HL-60 (cell line): ENCODE measurements around the gene SOX30.

Experiments
- DNase-seq, 2 experiments: peaks; one replicate each; pipeline ENCODE4 v3.0.0-alpha.2; 2010 to 2020; ENCODE audit warnings: low read depth in 1 of 2, low spot score in 1 of 2
- H3K27ac ChIP-seq: fragments of 250-450 bp; sonication (Bioruptor Pico); replicated peaks from 2 replicates; pipeline ENCODE4 v1.5.1; 2020; ENCODE audit warnings: mild to moderate bottlenecking, moderate library complexity
- H3K27me3 ChIP-seq: fragments of 250-450 bp; sonication (Bioruptor Pico); 2 replicates; pipeline ENCODE4 v1.5.1; 2021; ENCODE audit warnings: mild to moderate bottlenecking, moderate library complexity; ENCODE audit not compliant: insufficient read depth, poor library complexity, severe bottlenecking
- H3K4me3 ChIP-seq: replicated peaks from 2 replicates; pipeline ENCODE4 v1.5.1; 2011; ENCODE audit warnings: mild to moderate bottlenecking, control low read depth, low read length; ENCODE audit not compliant: insufficient read depth
- CTCF ChIP-seq: IDR thresholded peaks from one replicate; pipeline ENCODE4 v1.5.1; 2011; ENCODE audit warnings: low read length, control low read depth, inconsistent platforms; ENCODE audit not compliant: insufficient read depth
- GABPA ChIP-seq: IDR thresholded peaks from 2 replicates; pipeline ENCODE4 v1.6.1; 2012; ENCODE audit warnings: low read depth
- POLR2AphosphoS5 ChIP-seq: IDR thresholded peaks from 2 replicates; pipeline ENCODE4 v1.6.1; 2012; ENCODE audit warnings: low read depth
- REST ChIP-seq: IDR thresholded peaks from 2 replicates; pipeline ENCODE4 v1.6.1; 2012; ENCODE audit warnings: low read depth; ENCODE audit not compliant: insufficient replicate concordance
- SPI1 ChIP-seq: IDR thresholded peaks from 2 replicates; pipeline ENCODE4 v1.6.1; 2012; ENCODE audit warnings: low read depth, mild to moderate bottlenecking, borderline replicate concordance

SOX30 gene

GRCh38 chr5:157582731-157583620 is 69.3 kb downstream of the SOX30 start:
- Histone ChIP-seq H3K27me3 (peaks cover 5% of the 10 kb centered on the region), H3K27ac (no peak overlapping the region), H3K4me3 (no peak overlapping the region)
- DNase-seq, result no peak
- TF ChIP-seq SPI1 (no peak), CTCF (no peak), GABPA (no peak), POLR2AphosphoS5 (no peak), REST (no peak)

DNA sequence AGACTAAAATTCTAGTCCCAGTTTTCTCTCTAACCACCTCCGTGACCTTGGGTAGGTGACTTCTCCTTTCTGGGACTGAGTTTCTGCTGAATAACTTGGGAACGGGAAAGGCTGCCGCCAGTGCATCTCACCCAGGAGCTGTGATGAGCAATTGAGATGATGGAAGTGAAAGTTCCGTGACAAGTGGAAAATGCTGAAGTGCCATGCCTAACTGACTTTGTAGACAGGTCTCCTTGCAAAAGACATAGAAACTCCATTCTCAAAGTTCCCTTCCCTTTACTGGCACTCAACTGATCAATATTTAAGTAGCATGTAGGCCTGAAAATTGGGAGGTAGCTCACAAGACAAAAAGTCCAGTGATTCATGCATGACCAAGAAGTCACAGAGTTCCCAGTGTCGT is 70.3 kb downstream of the SOX30 start:
- DNase-seq, result no peak
- Histone ChIP-seq H3K27ac (no peak overlapping the region), H3K27me3 (peaks cover 13% of the 10 kb centered on the region), H3K4me3 (no peak overlapping the region)
- TF ChIP-seq CTCF (no peak), POLR2AphosphoS5 (no peak), SPI1 (no peak), GABPA (no peak), REST (no peak)

GRCh38 chr5:157578079-157578780 is 74.0 kb downstream of the SOX30 start:
- Histone ChIP-seq H3K27ac (no peak overlapping the region), H3K27me3 (peaks cover 35% of the 10 kb centered on the region)

More at GRCh38 chr5:157578079-157578780, 74.0 kb downstream of the SOX30 start:
- no peak for TF ChIP-seq GABPA
- no peak for TF ChIP-seq POLR2AphosphoS5
- no peak for TF ChIP-seq SPI1
- TF ChIP-seq REST, result no peak
- no peak for TF ChIP-seq CTCF
- DNase-seq, result no peak
- no peak overlapping the region for H3K4me3 ChIP-seq
